ENCODE data around the gene OR2V1. TPM values are rescaled to one million over a fixed set of nuclear protein-coding genes. Genes with fewer than 3 reads are reported as not detected.

OR2V1 gene
- total and polyA plus RNA-seq, 2 donors = 0.02 to 0.05 TPM

Other genes with a start within 250 kb of the OR2V1 start
- 0.24 TPM for gene BTNL8, start 232.0 kb downstream of the OR2V1 start, total RNA-seq
- gene BTNL8, start 232.0 kb downstream of the OR2V1 start, polyA plus RNA-seq = 0.46 TPM
- not detected for gene BTNL3, start 142.3 kb downstream of the OR2V1 start, total RNA-seq
- 0.14 TPM for gene BTNL3, start 142.3 kb downstream of the OR2V1 start, polyA plus RNA-seq
- 6.3 TPM for gene BTNL9, start 90.9 kb downstream of the OR2V1 start, total RNA-seq
- gene BTNL9, start 90.9 kb downstream of the OR2V1 start, polyA plus RNA-seq = 45.2 TPM
- gene OR2V2, start 16.4 kb upstream of the OR2V1 start, total RNA-seq = 0.05 TPM
- under 0.01 TPM for gene OR2V2, start 16.4 kb upstream of the OR2V1 start, polyA plus RNA-seq
- 0.38 TPM for gene TRIM7, start 74.0 kb upstream of the OR2V1 start, total RNA-seq
- gene TRIM7, start 74.0 kb upstream of the OR2V1 start, polyA plus RNA-seq = 5.3 TPM
- gene TRIM41, start 92.1 kb upstream of the OR2V1 start, total RNA-seq = 19.9 TPM
- gene TRIM41, start 92.1 kb upstream of the OR2V1 start, polyA plus RNA-seq = 25.8 TPM
- 4,509 TPM for gene RACK1, start 112.7 kb upstream of the OR2V1 start, total RNA-seq
- gene RACK1, start 112.7 kb upstream of the OR2V1 start, polyA plus RNA-seq = 2,214 TPM
- 10.7 TPM for gene TRIM52, start 130.0 kb upstream of the OR2V1 start, total RNA-seq
- 35.2 TPM for gene TRIM52, start 130.0 kb upstream of the OR2V1 start, polyA plus RNA-seq
- not detected for gene OR4F3, start 236.1 kb upstream of the OR2V1 start, total RNA-seq
- not detected for gene OR4F3, start 236.1 kb upstream of the OR2V1 start, polyA plus RNA-seq

All from thymus (tissue), 2 donors.